ENCODE results near the gene EXOC2.
"Not testable (repeated sequence)": the region's sequence is repeated elsewhere in the genome, so short reads cannot be mapped to it uniquely, and the experiment has no call there.

EXOC2 gene

DNA sequence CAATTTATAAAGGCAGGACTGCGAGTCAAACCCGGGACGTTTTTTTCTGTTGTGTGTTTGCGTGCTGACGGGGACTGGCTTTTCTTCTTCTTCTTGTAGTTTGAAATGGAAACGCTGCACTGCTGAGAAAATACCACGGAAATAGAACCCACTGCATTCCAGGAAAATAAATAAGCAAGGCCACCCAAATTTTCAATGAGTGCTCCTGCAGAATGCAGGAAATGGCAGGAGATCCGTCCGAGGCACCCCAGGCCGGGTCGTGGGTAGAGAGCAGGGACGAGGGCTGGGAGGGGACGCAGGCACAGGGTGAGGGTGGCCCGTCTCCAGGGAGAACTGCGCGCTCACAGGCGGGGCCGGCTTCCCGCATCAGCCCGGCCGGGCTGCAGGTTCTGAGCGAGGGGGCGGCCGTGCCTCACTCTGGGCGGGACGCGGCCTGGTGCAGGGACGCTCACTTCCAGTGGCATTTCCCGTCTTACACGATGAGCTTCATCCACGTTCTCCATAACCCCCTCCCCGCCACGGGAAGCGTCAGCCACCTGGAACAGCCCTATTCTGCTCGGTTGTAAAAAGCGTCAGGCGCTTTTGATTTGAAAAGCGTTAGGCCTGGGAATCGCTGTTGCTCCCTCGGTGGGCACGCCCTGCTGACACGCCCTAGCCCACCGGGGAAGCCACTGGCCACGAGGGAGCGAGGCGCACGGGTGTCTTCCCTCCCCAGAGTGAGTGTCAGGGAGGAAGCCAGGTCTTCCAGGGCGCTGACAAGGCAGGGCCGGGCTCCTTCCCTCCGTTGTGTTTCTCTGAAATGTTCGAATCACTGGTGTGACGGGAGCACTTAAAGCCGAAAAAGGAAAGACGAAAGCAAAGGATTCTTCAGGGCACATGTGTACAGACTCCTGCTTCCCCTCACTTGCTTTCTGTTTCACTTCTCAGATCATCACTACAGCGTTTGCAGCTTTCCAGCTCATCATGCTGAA, 17.9 kb upstream of the EXOC2 start:
- no peak for DNase-seq

DNA sequence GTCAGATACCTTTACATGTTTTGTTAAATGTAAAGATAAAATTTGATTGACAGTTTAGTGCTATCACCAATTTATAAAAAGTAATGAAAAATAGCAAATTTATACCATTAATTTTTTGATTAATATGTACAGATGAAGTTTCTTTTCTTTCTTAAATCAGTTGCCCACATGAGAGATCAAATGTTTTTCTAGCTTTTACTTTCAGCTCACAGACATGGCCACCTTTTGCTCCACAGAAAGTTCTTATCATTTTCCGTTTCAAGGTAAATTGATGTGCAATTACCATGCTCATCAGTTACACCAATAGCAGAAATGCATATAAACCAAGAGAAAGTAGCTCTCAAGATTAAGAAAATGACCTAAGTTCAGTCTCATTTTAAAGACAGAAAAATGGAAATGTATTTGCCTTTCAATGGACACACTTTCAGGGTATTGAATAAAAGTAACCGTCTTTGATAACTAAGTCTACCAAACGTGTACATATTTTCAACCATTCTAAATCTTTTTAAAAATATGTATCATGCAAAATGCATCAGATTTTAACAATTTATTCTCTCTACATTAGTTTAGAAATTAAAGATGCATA, 16.6 kb upstream of the EXOC2 start:
- no peak for DNase-seq

DNA sequence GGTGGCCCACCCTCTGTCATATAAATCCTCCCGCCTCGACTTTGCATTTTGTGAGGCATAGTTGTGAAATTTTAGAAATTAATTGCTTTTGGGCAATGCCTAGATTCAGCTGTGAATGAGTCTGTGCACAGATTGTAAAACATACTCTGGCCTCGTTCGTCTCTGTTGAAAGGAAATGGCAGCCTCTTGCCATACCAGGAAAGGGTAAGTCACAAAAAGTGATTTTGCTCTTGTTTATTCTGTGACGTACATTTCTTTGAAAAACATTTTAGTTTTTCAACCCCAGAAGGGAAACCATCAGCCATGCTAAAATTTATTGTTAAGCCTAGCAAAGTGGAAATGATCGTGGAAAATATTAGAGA, 15.3 kb upstream of the EXOC2 start:
- no peak for DNase-seq

DNA sequence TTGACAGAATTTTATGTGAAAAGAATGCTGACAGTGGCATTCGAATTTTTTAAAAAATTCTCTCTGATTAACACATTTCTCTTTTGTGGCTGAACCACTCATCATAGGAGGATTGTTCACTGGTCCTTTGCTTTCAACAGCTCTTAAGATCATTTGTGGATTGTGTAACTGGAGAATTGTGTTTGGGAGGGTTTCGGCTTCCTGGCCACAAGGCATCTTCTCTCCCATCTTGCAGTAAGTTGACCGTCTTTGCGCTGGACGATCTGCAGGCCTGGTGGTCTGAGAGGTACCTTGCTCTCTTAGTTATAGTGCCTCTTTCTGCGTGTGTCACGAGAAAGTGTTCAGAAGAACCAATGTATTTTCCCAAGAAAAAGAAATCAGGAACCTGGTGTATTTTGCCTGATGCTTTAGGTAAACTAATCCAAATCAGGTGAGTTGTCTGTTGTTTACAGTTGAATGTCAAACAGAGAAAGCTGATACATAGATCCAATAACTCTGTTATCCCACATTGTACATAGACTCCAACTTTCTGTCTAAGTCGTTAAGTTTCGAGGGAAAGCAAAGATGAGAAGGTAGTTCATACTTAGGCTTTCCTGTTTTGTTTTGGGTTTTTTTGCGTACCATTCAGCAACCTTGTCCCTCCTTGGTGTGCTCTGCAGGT, 14.8 kb upstream of the EXOC2 start:
- DNase-seq = no peak

DNA sequence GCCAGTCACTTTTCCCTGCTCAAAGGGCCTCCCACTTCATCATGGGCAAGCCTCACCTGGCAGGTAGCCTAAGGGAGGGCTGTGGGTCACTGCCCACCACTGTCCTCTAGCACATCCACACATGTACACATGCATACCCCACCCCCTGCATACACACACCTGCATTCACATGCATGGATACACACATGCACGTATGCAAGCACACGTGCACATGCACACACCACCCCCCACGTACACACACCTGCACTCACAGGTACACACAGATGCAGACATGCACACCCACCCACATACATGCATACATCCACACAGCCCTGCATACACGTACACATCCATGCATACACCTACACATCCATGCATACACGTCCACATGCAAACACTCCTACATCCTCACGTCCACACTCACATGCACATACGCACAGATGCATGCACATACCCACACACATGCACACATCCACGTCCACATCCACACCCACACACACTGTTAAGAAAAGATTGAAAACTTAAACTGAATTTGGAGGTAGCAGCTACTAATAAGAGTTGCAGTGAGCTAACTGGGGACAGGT, 14.0 kb upstream of the EXOC2 start:
- no peak for DNase-seq

DNA sequence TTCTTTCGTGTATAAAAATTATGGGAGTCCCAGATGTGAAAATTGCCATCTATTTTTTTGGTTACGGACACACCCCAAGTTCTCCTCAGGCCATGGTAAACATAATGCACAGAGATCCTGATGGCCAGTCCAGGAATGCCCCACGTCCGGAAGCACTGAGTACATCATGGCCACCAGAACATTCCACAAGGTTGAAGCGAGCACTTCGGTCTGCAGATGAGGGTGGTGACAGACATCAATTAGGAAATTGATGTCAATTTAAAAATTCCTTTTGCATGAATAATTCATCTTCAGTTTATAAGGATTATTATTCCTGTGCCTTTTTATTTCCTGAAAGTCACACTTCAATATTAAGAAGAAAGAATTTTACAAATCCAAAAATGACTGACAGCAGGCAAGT, 13.2 kb upstream of the EXOC2 start:
- DNase-seq = no peak

DNA sequence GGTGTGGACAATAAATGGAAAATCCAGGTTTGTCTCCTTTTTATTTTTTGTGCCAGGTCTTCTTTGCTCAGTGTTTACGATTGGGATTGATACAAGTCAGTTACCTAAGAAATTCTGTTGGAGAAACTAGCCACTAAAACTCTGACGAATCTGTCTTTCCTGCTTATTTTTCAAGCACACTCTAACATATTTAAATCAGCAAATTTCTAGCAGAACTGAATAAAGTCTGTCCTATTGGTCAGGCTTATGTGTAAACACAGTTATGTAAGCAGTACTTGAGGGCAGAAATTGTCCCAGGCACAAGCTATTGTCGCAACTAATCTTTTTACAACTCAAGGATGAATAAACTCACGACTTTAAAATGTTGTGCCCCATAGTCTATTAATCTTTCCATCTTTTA, 12.1 kb upstream of the EXOC2 start:
- peak in 1 of 2 experiments; percentile 25 for DNase-seq

DNA sequence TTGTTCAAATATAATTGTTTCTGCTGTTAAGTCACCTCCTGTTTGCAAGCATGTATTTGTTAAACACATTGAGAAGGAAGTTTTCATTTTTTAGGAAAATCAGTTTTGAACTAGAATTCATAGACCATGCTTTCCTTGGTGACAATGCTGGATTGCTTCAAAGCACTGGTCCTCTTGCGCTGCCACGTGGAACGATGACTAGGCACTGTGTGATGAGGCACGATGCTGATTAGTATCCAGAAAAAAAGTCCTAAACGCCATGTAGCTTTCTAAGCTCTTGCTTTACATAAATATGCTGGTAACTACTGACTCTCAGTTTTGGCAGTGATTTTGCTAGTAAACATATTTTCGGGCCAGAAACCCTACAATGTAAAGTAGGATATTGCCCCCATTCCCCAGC, 11.1 kb upstream of the EXOC2 start:
- peak in 1 of 2 experiments; percentile 11 for DNase-seq

DNA sequence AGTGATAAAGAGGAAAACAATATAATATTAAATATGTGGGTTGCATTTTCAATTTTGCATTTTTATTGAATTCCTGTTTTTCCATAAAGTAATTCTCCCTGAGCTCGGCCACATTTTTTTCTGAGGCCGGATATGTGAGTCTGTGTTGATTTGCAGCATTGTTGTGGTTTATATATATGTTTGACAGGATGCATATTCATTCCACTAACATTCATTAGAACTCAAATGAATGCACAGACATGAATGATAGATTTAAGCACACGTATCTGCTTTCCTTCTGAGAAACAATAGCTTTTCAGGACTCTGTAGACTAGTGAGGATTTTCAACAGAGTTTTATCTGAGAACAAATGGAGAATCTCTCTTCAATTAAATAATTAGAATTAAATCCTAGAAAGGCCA, 10.6 kb upstream of the EXOC2 start:
- DNase-seq = no peak

DNA sequence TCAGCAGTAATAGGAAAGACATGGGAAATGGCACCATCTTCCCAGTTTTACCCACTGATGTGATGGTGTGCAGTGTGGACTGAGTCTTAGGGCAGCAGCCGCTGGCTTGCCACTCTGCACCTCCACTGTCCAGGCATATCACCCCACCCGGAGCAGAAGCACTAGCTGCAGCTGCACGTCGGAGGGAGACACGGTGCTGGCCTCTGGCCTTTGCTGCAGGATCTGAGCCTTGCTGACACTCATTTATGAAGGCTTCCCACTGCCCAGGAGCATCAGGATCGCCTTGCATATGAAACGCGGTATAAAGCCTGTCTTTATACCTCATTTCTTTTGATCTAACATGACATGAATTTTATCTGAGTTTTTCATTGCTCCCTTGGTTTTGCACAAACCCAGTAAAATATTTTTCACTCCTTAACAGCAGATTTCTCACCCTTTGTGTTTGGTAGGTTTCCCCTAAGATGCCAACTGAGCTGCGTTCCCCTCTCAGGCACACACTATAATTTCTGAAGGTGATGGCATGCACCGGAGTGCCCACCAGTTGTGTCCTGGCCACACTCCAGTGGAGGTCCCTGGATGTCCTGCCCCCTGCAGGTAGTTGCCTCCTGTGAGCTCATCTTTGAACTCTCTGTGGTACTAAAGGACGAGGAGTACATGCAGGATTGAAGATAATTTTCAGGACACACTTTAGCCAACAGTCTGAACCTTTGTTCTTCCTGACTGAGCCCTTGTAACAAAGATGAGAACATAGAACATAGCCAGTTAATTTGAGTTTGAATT, 9.0 kb upstream of the EXOC2 start:
- no peak for DNase-seq

DNA sequence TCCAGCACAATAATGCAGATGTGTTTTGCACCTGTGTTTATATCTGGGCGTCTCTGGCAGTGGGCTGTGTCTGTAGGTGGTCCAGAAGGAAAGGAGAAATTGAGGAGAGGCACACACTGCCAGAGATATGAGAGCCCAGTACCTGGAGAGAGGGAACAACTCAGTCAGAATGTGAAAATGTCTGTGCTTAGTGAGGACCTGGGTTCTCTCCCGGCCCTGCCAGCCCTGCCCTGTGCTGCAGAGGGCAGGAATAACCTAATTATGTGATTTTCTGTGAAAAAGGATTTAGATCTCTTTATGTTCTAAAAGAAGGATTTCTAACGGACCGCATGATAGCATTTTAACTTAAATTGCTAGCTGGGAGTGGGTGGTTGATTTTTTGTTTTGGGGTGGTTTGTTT, 8.3 kb upstream of the EXOC2 start:
- DNase-seq = no peak

DNA sequence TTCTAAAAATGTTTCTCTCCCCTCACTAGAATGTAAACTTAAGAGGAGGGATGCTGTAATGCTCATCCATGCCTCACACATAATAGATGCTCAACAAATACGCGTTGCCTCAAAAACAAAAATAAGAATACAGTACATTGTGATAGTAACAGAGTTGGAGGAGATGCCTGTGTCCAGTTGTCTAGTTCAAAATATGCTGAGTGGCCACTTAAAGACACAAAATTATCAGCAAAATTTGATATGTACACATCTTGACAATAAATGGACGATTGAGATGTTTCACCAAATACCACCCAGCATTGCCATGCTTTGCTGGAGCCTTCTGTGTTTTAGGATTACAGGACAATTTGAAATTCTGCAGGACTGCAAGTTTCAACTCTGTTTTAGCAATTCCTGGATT, 7.6 kb upstream of the EXOC2 start:
- no peak for DNase-seq

DNA sequence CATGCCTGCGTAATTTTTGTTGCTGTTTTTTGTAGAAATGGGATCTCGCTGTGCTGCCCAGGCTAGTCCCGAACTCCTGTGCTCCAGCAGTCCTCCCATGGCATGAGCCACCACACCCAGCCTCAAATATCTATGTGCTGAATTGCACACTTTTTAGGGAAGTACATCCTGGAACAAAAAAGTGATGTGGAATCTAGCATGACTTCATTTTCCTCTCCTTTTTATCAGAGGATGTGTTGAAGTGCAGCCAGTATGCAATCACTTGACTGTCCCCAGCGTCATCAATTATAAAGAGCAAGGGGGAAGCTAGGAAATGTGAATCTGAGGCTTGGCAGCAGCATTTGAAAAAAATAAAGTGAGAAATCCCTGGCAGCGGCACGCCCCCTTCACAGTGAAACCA, 6.4 kb upstream of the EXOC2 start:
- no peak for DNase-seq

DNA sequence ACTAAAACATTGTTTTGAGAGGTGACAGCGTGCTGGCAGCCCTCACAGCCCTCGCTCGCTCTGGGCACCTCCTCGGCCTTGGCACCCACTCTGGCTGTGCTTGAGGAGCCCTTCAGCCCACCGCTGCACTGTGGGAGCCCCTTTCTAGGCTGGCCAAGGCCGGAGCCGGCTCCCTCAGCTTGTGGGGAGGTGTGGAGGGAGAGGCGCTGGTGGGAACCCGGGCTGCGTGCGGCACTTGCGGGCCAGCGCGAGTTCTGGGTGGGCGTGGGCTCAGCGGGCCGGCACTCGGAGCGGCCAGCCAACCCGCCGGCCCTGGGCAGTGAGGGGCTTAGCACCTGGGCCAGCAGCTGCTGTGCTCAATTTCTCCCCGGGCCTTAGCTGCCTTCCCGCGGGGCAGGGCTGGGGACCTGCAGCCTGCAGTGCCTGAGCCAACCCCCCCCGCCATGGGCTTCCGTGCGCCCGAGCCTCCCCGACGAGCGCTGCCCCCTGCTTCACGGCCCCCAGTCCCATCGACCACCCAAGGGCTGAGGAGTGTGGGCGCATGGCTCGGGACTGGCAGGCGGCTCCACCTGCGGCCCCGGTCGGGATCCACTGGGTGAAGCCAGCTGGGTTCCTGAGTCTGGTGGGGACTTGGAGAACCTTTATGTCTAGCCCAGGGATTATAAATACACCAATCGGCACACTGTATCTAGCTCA, 1.6 kb upstream of the EXOC2 start:
- not testable (repeated sequence) for DNase-seq

DNA sequence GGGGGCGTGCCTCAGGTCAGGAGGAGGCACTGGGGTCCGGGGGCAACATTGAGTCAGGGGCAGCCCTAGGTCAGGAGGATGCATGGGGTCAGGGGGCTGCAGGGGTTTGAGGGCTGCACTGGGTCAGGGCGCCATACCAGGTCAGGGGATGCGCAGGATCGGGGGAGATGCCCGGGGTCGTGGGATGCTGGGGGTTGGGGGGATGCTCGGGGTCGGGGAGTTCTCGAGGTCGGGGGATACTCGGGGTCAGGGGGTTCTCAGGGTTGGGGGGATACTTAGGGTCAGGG, 727 bp upstream of the EXOC2 start:
- no peak for DNase-seq

DNA sequence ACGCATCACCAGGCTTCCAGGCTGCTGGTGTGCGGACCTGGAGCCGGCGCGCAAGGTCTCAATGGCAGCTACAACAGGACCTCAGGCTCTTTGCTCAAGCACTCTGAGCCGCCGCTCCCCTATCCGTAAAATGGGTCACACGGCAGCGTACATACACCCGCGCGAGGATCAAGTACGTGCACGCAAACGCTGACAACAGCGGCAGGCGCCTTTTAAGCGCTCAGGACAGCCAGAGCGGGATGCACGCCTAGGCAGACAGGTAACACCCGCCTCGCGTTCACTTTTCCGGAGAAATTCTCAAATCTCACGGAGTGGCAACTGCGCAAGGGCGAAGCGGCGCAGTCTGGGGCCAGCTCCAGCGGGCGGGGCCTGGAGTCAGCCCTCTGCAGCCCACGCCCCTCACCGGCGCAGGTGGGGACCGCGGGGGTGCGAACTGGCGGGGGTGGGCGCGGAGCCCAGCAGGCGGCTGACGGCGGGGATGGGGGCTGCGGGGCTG, 535 bp downstream of the EXOC2 start:
- DNase-seq = peak in 1 of 2 experiments; percentile 18

DNA sequence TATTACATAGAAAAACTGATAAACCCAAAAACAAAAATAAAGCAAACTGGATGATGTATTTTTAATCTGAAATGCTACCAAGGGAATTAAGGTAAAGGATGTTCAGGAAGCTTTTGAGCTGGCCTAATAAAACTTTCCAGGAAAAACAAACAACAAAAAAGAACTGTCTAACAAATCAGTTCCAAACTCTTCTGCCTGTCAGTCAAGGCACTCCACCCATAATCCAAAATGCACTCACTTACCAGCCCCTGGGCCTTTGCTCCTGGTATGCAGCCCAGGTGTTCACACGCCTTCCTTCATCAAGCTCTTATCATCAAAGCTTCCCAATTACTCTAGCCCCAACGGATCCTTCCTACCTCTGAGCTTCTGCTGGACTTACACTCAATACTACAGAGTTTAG, 3.7 kb downstream of the EXOC2 start:
- no peak for DNase-seq

DNA sequence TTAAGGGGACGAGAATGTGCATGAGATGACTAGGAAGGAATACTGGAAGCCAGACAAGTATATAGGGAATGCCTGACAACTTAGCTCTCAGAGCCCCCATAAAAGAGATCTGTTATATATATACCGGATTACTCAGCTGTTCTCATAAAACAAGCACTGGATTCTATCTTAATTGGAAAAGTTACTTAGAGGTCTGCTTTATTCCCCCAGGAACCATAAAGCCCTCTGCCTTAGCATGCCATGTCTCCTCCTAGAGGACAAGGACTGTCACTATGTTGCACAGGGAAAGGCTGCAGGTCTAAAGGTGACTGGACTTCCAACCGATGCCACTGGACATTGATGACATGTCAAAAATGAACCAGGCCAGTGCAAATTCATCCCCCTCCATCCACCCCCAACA, 6.4 kb downstream of the EXOC2 start:
- no peak for DNase-seq

DNA sequence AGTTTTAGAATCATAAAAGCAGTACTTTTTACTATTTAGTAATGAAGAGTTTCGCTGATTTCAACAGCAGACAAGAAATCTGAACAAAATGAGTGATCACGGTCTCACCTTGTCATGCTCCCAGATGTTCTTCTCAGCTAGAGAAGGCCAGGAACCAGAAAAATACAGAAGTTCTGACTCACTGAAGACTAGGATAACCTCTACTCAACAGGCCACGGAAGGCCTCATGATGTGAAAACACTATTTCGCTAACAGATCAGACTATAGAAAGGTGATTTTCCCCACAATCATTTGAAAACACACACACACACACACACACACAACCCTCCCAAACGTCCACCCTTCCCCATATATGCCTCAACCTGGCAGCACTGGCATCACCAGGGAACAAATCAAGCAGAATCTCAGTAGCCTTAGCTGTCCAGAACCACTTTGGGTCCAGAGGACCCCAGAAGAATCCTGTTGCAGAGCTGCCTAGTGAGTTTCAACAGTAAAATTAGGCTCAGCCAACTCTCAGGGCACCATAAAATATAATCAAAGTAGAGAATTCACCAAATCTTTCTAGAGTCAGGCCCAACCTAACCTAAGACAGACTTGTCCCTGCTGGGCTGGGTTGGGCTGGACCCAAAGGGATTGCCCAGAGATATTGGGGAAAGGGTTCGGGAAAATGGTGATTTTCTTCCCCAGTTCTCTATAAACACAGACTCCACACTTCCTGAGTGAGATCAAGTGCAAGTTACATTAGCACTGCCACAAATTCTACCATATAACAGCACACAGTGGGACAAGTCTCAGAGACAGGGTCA, 7.9 kb downstream of the EXOC2 start:
- DNase-seq = no peak

DNA sequence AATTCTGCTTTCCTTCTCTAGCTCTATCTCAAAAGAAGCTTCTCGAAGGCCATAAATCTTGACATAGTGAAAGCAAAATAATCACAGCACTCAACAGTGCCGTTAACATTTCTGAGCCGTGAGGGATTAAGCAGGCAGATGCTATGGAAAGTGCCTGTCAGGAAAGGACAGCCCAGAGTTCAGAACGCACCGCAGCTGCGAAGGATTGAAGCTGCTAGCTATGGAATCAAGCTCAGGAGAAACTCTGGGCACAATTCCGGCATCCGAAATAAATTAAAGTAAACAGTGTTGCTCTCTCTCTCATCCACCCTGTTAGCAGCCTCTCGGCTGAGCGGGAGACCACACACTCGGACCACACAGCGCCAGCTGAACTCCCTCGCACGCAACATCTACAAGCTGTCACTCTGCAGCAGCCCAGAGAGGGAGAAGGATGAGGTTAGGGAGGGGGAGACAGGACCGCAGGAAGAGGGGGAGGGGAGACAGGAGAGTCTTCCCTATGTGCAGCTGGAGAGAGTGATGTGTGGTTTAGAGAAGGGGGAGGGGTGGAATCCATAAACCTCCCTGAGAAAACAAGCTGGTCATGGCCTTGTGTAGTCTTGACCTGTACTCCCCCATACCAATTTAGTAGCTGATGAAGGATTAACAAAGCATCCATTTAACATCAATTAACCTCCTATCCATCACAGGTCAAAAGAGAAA, 9.0 kb downstream of the EXOC2 start:
- DNase-seq = no peak

Measured in NCI-H1930 (cell line).